ENCODE data around the gene IL1F10.

The IL1F10 gene

GRCh38 chr2:113112441-113112840 lies 44.7 kb downstream of the IL1F10 start:
- no peak for DNase-seq (ENCODE audit: low read depth)

DNA sequence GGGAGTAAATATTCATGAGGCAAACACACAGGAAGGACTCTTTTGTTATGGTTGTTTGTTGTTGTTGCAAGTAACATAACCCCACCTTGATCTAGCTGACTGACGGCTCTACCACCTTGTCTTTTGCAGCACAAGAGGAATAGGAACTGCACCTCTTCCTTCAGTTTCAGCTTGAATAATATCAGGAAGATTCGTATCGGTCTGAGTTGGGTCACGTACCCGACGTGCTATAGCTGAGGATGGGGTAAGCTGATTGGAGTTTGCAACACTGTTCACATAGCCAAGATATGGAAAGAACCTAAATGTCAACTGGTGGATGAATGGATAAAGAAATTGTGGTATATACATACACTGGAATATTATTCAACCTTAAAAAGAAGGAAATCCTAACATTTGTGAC lies 45.1 kb downstream of the IL1F10 start:
- DNase-seq (ENCODE audit: low read depth) = no peak

DNA sequence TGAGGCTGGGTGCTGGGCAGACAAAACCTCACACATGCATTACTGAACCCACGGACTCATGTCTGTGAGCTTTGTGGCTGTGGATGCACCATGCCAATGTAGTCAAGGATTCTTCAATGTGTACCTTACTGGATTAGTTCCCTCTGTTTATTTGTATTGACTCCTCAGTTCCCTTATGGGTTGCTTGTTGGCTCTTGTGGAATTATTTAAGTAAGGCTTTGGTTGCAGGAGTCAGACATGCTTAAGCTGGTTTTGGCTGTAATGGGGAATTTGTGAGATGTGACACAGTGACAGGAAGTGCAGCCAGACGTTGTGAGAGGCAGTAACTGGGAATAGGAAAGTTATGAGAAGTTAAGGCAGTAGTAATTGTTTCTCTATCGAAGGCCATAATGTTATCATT lies 46.0 kb downstream of the IL1F10 start:
- no peak for DNase-seq (ENCODE audit: low read depth)

DNA sequence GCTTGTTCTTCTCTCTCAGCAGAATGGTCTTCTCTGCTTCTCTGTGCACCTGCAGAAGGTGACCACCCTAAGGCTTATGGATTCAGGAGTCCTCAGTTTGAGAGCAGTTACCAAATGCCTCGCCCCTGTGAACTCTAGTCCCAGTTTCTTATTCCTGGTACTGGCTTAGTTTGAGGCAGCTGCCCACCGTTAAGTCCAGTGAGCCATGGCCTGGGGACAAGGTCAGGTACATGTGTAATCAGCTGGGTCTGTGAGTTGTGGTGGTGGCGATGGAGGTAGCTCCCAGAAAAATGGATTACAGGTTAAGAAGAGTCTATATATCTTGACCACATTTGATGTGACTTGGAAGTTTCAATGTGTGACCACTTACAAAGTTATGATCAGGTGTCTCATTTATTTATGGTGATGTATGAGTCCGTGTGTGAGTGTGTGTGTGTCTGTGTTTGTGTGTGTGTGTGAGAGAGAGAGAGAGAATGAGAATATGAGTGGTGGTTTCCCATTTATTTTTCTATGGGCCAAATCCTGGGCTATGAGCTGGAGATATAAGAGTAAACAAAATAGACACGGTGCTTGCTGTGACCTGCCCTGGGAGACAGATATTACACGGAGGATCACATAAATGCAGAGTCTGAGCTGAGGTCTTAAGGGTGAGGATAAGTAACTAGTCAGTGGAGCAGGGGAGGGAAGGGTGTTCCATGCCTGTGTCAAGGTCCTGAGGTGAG lies 46.6 kb downstream of the IL1F10 start:
- DNase-seq (ENCODE audit: low read depth) = no peak

GRCh38 chr2:113114996-113115395 lies 47.2 kb downstream of the IL1F10 start:
- DNase-seq (ENCODE audit: low read depth) = no peak

GRCh38 chr2:113116100-113116958 lies 48.6 kb downstream of the IL1F10 start:
- DNase-seq (ENCODE audit: low read depth) = no peak

DNA sequence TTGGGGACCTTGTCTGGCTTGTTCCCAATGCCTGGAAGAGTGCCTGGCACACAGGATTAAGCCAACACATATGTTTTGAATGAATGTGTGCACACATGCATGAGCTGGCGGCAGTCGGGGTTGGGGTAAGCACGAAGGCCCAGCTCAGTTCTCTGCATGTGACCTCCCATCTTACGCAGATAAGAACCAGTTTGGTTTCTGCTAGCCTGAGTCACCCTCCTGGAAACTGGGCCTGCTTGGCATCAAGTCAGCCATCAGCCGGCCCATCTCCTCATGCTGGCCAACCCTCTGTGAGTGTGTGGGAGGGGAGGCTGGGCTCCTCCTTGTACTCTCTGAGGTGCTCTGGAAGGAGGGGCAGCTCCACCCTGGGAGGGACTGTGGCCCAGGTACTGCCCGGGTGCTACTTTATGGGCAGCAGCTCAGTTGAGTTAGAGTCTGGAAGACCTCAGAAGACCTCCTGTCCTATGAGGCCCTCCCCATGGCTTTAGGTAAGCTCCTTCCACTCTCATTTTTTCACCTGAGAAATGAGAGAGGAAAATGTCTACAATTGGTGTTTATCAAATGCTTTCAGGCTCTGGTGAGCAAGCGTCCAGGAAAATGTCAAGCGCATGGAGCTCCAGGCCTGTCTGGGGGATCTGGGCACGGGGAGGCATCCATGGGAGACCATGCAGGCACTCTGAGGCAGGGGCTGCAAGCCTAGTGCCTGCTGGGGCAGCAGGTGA lies 49.9 kb downstream of the IL1F10 start:
- no peak for DNase-seq (ENCODE audit: low read depth)

- DNase-seq (ENCODE audit: low read depth) = no peak
These were observed 50.5 kb downstream of the IL1F10 start for GRCh38 chr2:113118263-113118657.

DNA sequence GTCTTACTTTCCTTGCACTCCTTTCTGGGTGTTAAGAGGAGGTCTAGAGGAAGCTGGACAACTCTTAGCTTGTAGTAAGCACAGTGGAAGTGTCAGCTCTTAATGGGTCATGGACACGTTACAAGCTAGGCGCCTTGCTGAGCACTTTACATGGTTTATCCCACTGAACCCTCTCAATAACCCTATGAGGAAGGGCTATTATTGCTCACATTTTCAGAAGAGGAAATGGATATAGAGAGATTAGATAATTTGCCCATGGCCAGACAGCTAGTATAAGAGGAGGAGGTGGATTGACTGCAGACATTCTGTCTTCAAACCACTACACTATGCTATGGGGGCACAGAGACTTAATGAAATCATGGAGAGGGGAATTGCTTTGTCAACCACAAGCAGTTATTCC lies 51.3 kb downstream of the IL1F10 start:
- DNase-seq (ENCODE audit: low read depth) = no peak

DNA sequence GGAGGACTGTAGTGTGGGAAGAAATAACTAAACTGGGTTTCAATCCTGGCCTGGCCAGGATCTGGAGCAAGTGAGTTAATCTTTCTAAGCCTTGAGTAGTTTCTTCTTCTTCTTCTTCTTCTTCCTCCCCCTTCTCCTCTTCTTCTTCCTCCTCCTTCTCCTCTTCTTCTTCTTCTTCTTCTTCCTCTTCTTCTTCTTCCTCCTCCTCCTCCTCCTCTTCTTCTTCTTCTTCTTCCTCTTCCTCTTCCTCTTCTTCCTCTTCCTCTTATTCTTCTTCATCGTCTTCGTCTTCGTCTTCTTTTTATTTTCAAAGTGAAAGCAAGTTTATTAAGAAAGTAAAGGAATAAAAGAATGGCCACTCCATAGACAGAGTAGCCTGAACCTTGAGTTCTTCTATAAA lies 53.1 kb downstream of the IL1F10 start:
- DNase-seq (ENCODE audit: low read depth) = no peak

GRCh38 chr2:113122364-113122763 lies 54.6 kb downstream of the IL1F10 start:
- no peak for DNase-seq (ENCODE audit: low read depth)

DNA sequence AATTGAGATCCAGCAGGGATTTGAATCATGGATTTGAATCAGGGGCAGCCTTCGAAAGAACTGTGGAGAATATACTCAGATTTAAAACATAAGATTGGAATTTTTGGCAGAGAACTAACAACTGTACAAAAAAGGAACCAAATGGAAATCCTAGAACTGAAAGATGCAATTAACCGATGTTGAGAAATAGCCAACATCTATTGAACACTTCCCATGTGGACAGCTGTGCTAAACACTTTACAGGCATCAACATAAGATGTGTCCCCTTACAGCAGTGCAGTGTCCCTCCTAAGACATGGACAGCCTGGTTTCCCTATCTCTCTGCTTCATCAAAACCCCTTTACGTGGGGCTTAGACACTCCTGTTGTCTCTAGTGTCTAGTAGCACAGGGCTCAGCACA lies 56.0 kb downstream of the IL1F10 start:
- DNase-seq (ENCODE audit: low read depth) = no peak

GRCh38 chr2:113124181-113124961 lies 56.6 kb downstream of the IL1F10 start:
- DNase-seq (ENCODE audit: low read depth) = no peak
